Epithelial cell of proximal tubule (primary cell): ENCODE measurements around the gene TRPC3. TPM values are rescaled to one million over a fixed set of nuclear protein-coding genes. Genes with fewer than 3 reads are reported as not detected.
"Not testable (repeated sequence)": the region's sequence is repeated elsewhere in the genome, so short reads cannot be mapped to it uniquely, and the experiment has no call there.

Source experiments
- DNase-seq: peaks from one replicate; pipeline ENCODE4 v3.0.0-alpha.2; 2011; ENCODE audit warnings: low read depth
- H3K4me3 ChIP-seq: 2 replicates; pipeline ENCODE4 v1.5.1; 2011; ENCODE audit warnings: low read depth, mild to moderate bottlenecking, low read length
- total RNA-seq: library from RNA; depleted of rRNA; stranded (reverse); fragments of >200 nt; gene quantifications from 2 replicates; pipeline ENCODE4 v1.2.3, GENCODE V29; 2015
- TF ChIP-seq, protein P1 (sequence below): conservative IDR thresholded peaks from 2 replicates; pipeline ENCODE4 v1.5.1; 2012; ENCODE audit warnings: low read depth, mild to moderate bottlenecking, low read length

The TRPC3 gene
- total RNA-seq, 1 donor from 2014 or later, result 0.06 TPM

GRCh38 chr4:121936101-121936500, 15.8 kb downstream of the TRPC3 start:
- DNase-seq, result no peak
- TF ChIP-seq, protein P1, sequence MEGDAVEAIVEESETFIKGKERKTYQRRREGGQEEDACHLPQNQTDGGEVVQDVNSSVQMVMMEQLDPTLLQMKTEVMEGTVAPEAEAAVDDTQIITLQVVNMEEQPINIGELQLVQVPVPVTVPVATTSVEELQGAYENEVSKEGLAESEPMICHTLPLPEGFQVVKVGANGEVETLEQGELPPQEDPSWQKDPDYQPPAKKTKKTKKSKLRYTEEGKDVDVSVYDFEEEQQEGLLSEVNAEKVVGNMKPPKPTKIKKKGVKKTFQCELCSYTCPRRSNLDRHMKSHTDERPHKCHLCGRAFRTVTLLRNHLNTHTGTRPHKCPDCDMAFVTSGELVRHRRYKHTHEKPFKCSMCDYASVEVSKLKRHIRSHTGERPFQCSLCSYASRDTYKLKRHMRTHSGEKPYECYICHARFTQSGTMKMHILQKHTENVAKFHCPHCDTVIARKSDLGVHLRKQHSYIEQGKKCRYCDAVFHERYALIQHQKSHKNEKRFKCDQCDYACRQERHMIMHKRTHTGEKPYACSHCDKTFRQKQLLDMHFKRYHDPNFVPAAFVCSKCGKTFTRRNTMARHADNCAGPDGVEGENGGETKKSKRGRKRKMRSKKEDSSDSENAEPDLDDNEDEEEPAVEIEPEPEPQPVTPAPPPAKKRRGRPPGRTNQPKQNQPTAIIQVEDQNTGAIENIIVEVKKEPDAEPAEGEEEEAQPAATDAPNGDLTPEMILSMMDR, result no peak
- H3K4me3 ChIP-seq, result no peak overlapping the region

DNA sequence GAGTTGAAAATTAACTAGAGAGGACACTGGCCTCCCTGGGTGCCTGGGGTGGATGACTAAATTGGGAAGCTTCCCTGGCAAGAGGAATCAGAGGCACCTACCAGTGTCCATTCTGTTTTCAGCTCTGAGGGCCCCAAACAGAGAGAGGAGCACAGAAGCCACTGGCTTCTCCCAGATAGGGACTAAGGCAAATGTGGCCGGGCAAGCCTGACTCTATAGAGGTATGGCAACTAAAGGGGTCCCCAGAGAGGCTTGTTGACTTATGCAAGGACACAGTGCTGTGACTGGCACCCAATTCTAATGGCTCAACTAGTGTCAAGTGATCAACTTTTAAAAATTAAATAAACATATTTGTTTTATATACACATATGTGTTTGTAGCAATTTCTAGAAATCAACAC, 17.2 kb downstream of the TRPC3 start:
- DNase-seq, result no peak
- TF ChIP-seq, protein P1, result no peak
- no peak overlapping the region for H3K4me3 ChIP-seq

DNA sequence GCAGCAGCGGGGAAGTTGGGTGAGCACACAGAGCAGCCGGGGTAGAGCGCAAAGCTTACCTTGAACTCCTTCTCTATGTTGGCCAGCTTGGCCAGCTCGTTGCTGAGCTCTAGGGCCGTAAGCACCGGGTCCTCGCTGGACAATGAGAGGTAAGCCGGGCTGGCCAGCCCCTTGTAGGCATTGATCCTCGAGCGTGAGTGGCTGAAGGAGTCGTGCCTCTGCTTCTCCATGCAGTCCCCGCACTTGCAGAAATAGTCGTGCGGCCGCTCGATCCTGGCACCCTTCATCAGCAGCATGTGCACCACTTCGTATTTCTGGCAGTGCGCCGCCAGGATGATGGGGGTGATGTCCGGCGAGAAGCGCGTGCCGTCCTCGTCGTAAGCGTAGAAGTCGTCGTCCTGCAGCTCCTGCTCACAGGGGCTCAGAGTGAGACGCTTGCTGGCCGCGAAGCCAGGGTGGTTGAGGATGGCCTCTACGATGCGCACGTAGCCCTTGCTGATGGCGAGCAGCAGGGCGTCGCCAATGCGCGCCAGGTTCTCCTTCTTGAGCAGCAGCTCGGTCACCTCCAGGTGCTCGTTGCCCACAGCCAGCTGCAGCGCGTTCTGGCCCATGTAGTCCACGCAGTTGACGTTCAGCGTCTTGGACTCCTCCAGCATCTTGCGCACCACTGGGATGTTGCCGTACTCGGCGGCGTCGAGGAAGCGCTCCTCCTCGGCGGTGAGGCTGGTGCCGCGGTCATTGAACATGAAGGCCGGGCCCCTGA, 19.5 kb downstream of the TRPC3 start:
- H3K4me3 ChIP-seq, result no peak overlapping the region
- TF ChIP-seq, protein P1, result no peak
- no peak for DNase-seq

DNA sequence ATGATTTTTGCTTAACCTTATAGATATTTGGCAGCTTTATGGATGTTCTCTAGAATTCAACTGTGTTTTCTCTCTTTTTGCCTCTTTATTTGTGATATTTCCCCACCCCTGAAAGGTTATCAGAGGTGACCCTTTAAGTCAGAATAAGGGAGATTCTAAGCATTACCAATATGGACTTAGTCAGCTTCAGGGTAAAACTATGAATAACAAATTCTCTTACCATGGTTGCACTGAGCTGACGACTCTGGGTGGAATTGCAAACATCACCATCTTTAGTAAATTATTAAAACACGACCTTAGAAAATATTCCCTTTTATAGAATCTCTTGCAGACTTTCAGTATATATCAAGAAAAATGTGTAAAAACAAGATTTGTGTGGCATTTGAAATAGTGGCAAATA, 21.6 kb downstream of the TRPC3 start:
- no peak for DNase-seq
- TF ChIP-seq, protein P1, result no peak
- H3K4me3 ChIP-seq, result no peak overlapping the region

DNA sequence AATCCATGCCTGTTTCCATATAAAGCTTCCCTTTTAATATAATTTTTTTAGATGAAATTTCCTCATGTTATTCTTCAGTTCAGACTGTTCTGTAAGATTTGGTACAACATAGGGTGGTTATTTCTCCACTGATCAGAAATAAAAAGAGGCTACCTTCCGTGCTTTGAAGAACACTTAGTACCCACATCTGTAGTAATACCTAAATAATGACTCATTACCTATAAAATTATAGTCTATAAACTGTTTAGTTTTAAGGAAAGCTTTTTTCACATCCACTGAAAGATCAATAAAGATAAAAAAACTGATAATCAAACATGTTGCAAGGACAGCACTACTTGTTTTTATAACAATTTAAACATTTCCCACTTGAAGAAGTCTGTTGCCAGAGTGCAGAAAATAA, 23.9 kb downstream of the TRPC3 start:
- TF ChIP-seq, protein P1, result no peak
- DNase-seq, result no peak
- H3K4me3 ChIP-seq, result no peak overlapping the region

- not testable (repeated sequence) for H3K4me3 ChIP-seq, DNase-seq
These were observed 25.4 kb downstream of the TRPC3 start for GRCh38 chr4:121926490-121926889.

DNA sequence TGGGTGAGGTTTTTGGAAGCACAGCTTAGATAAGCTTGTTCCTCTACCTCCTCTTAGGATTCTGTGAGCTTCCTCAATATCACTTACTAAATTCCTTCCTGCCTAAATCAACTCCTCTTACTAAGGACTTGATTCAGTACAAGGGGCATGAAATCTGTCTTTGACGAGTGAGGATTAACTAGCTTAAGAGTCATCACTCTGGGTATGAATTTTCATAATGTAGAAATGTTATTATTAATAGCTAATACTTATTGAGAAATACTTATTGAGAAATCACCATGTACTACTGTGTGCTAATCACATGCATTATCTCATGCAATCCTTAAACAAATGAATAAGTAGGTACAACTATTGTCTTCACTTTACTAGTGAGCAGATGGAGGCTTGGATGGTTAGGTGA, 28.6 kb downstream of the TRPC3 start:
- TF ChIP-seq, protein P1, result no peak
- no peak overlapping the region for H3K4me3 ChIP-seq
- DNase-seq, result no peak
